ENCODE measurements around the gene ANKRD49.

Gene ANKRD49

GRCh38 chr11:94533696-94534630, 40.2 kb downstream of the ANKRD49 start:
- ChIA-PET POLR2A (no interaction called here), CTCF (no interaction called here)
- no peak for TF ChIP-seq LEF1 (IDR thresholded peaks at IDR 0.05; ENCODE audit: borderline replicate concordance)
- TF ChIP-seq FOXM1 (IDR thresholded peaks at IDR 0.05; ENCODE audit: borderline replicate concordance), result no peak
- no peak for TF ChIP-seq ELF4 (IDR thresholded peaks at IDR 0.05)
- TF ChIP-seq PKNOX1 (IDR thresholded peaks at IDR 0.05), result no peak
- TF ChIP-seq NFRKB (IDR thresholded peaks at IDR 0.05), result no peak
- no peak for TF ChIP-seq SUZ12 (IDR thresholded peaks at IDR 0.05)
- TF ChIP-seq FOXA1 (IDR thresholded peaks at IDR 0.05), result no peak
- no peak for TF ChIP-seq ARNT (IDR thresholded peaks at IDR 0.05)
- no peak for TF ChIP-seq BHLHE40 (IDR thresholded peaks at IDR 0.05; ENCODE audit: borderline replicate concordance)
- no peak for TF ChIP-seq FOXK2 (IDR thresholded peaks at IDR 0.05)
- no peak for TF ChIP-seq CTBP1 (IDR thresholded peaks at IDR 0.05; ENCODE audit: borderline replicate concordance)
- TF ChIP-seq SP1 (IDR thresholded peaks at IDR 0.05), result no peak
- no peak for DNase-seq (ENCODE audit: extremely low spot score)

GRCh38 chr11:94536386-94536785, 42.6 kb downstream of the ANKRD49 start:
- CTCF ChIA-PET, result no interaction called here
- POLR2A ChIA-PET, result no interaction called here
- no peak for TF ChIP-seq BHLHE40 (IDR thresholded peaks at IDR 0.05; ENCODE audit: borderline replicate concordance)
- no peak for TF ChIP-seq ELF4 (IDR thresholded peaks at IDR 0.05)
- no peak for TF ChIP-seq PKNOX1 (IDR thresholded peaks at IDR 0.05)
- TF ChIP-seq LEF1 (IDR thresholded peaks at IDR 0.05; ENCODE audit: borderline replicate concordance), result no peak
- TF ChIP-seq TARDBP (IDR thresholded peaks at IDR 0.05), result no peak
- no peak for TF ChIP-seq HDGF (IDR thresholded peaks at IDR 0.05; ENCODE audit: borderline replicate concordance)
- DNase-seq (ENCODE audit: extremely low spot score), result no peak

- no peak for DNase-seq (ENCODE audit: extremely low spot score)
- TF ChIP-seq PKNOX1 (IDR thresholded peaks at IDR 0.05), result no peak
- TF ChIP-seq LEF1 (IDR thresholded peaks at IDR 0.05; ENCODE audit: borderline replicate concordance), result no peak
- no peak for TF ChIP-seq FOXK2 (IDR thresholded peaks at IDR 0.05)
- no peak for TF ChIP-seq FOXM1 (IDR thresholded peaks at IDR 0.05; ENCODE audit: borderline replicate concordance)
- no peak for TF ChIP-seq NFRKB (IDR thresholded peaks at IDR 0.05)
- no peak for TF ChIP-seq CTBP1 (IDR thresholded peaks at IDR 0.05; ENCODE audit: borderline replicate concordance)
- ChIA-PET CTCF (no interaction called here), POLR2A (no interaction called here)
Measured at GRCh38 chr11:94537031-94537600, 43.3 kb downstream of the ANKRD49 start.

GRCh38 chr11:94539420-94539819, 45.6 kb downstream of the ANKRD49 start:
- POLR2A ChIA-PET, result no interaction called here
- no peak for DNase-seq (ENCODE audit: extremely low spot score)
- TF ChIP-seq FOXK2 (IDR thresholded peaks at IDR 0.05) (no peak), CTBP1 (IDR thresholded peaks at IDR 0.05; ENCODE audit: borderline replicate concordance) (no peak), LEF1 (IDR thresholded peaks at IDR 0.05; ENCODE audit: borderline replicate concordance) (no peak), PKNOX1 (IDR thresholded peaks at IDR 0.05) (no peak), ELF4 (IDR thresholded peaks at IDR 0.05) (no peak), L3MBTL2 (conservative IDR thresholded peaks at IDR 0.05) (no peak), TARDBP (IDR thresholded peaks at IDR 0.05) (no peak), FOXA1 (IDR thresholded peaks at IDR 0.05) (no peak), ZNF384 (IDR thresholded peaks at IDR 0.05) (no peak)
- CTCF ChIA-PET, result interaction anchor here (0.9 kb wide), 1 partner anchor 9 kb away, joined by 3 read pairs; no protein-coding TSS in a partner anchor

- POLR2A ChIA-PET, result interaction anchor here (0.6 to 1.3 kb wide), 6 partner anchors 10 to 415 kb away, joined by 3 to 4 read pairs (median 3); partner anchors contain the start of gene PANX1
Measured at GRCh38 chr11:94543695-94544645, 50.2 kb downstream of the ANKRD49 start, which contains the start of gene FUT4. Gene FUT4 (plus strand): TSS chr11:94543921. CDS start chr11:94544134, 213 bp downstream.

More at GRCh38 chr11:94543695-94544645, 50.2 kb downstream of the ANKRD49 start, which contains the start of gene FUT4:
- DNase-seq (ENCODE audit: extremely low spot score), result peak; percentile 81
- CTCF ChIA-PET, result interaction anchor here (0.8 kb wide), 1 partner anchor 42 kb away, joined by 3 read pairs; no protein-coding TSS in a partner anchor
- TF ChIP-seq ELF4 (IDR thresholded peaks at IDR 0.05), result peak; percentile 10; the same call in 1 of the 2 replicates
- no peak for TF ChIP-seq ARNT (IDR thresholded peaks at IDR 0.05)
- TF ChIP-seq L3MBTL2 (conservative IDR thresholded peaks at IDR 0.05), result peak; percentile 95
